Stimulated activated CD4-positive, alpha-beta T cell treated with anti-CD3 and anti-CD28 coated beads, TNF-alpha, amount 100 ng/mL, for 48 hours (primary cell): ENCODE data around the gene BTBD7.
"Not testable (repeated sequence)": the region's sequence is repeated elsewhere in the genome, so short reads cannot be mapped to it uniquely, and the experiment has no call there.

Experiments
- DNase-seq, 3 donors: peaks; one replicate each; pipeline ENCODE4 v3.0.0-alpha.2; 2020; ENCODE audit warnings: low read depth in 3 of 3

The BTBD7 gene

DNA sequence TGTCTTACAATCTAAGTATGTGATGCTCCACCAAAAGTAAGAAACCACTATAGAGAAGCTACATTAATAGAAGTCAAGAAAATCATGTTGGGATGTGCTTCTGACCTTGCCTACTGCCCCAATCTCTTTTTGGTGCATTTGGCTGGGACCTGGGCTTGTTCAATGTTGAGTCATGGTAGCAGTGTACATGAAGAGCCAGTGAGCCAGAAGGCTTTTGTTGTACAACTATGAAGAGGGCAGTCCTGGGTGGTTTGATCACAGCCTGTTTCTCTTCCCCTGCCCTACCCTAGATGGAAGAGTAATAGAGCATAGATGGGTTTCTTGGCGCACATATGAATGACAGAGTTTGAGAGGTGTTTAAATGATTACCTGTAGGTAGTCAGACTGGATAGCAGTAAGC, 69.4 kb downstream of the BTBD7 start:
- DNase-seq: no peak

DNA sequence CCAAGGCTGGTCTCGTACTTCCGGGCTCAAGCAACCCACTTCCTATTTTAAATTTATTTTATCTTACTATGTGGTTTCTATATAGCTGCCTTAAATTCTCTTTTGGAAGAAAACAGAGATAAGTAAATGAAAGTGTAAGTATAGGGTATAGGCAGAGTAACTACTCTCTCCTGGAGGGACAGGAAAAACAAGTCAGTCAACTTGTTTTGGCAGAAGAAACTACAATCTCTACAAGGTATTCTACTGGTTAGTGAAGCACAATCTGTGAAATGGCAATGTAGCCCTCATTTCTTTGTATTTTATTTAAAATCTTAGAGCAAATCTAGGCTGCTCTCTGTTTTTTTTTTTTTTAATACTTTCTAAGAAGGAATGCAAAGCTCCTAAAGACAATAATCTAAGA, 70.4 kb downstream of the BTBD7 start:
- no peak for DNase-seq

DNA sequence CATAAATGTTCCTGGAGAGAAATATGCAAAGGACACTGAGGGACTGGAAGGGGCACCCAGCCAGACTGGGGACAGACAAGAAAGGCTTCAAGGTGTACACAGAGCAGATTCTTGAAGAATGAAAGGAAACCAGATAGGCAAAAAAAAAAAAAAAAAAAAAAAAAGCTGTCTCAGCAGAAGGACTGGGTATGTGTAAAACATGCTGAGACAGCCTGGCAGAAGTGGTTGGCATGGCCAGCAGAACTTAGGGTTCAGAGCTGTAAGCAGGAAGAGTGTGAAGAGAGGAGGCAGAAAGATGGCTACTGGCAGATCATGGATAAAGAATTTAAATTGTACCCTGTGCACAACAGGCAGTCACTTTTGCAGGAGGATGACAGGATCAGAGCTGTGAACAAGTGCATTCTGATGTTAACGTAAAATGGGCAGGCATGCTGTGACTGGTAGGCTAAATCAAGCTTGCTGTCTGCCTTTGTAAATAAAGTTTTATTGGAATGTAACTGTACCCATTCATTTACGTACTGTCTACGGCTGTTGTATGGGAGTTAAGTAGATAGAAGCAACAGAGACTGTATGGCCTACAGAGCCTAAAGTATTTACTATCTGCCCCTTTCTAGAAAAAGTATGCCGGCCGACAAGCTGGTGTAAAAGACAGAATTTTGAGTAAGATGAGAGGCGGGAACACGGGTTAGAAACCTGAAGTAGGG, 83.6 kb downstream of the BTBD7 start:
- no peak for DNase-seq

DNA sequence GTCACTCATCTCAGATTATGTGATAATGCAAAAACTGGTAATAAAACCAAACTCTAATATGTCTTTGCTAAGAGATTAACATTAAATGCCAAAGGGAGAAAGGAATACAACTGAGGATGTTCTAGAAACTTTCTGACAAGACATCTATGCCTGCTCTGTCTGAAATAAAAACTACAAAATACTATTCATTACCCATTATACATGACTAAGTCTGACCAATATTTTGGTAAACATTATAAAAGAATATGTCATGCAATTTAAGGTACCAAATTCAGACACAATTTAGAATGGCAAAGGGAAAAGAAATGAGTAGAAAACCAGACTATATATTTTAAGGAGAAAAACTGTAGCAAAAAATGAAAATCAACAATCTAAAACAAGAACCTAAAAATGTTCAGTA, 86.3 kb downstream of the BTBD7 start:
- no peak for DNase-seq

DNA sequence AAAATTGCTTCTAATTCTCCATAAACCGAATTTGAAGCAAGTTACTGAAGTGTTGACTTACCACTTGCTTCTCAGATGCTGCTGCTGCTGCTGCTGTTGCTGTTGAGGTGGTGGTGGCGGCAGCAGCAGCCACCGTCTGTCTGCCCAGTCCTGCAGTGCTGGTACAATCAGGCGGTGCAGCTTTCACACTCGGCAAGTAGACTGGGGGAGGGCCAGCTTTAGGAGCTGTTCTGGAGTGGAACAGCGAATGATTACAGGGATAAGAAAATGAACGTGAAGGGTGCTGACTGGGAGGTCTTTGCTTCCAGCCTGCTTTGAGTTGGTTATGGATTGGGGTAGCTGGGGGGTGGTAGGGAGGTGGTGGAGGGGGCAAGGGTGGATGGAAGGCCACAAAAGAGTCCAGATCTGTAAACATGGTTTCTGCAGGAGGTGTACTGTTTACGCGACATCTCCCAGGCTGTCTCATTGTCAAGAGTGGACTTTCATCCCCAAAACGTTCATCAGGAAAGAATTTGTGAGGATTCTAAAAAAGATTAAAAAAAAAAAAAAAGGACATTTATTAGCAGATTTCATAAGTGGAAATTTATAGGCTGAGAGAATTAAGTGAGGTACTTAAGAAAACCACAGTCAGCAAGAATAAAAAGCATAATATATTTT, 86.9 kb downstream of the BTBD7 start:
- no peak for DNase-seq

DNA sequence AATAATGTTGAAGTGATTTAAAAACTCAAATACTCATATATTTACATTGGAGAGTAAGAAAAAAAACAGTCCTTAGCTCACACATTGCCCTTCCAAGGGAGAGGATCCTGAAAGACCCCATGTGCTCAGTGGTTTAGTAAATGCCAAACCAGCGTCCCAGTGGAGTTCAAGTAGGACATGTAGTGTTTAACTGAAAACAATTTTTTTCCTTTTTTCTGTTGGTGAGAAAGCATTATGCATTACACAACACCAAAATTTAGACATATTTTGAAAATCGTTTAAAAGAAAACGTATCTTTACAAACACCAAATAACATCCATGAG, 92.2 kb downstream of the BTBD7 start:
- DNase-seq: no peak

DNA sequence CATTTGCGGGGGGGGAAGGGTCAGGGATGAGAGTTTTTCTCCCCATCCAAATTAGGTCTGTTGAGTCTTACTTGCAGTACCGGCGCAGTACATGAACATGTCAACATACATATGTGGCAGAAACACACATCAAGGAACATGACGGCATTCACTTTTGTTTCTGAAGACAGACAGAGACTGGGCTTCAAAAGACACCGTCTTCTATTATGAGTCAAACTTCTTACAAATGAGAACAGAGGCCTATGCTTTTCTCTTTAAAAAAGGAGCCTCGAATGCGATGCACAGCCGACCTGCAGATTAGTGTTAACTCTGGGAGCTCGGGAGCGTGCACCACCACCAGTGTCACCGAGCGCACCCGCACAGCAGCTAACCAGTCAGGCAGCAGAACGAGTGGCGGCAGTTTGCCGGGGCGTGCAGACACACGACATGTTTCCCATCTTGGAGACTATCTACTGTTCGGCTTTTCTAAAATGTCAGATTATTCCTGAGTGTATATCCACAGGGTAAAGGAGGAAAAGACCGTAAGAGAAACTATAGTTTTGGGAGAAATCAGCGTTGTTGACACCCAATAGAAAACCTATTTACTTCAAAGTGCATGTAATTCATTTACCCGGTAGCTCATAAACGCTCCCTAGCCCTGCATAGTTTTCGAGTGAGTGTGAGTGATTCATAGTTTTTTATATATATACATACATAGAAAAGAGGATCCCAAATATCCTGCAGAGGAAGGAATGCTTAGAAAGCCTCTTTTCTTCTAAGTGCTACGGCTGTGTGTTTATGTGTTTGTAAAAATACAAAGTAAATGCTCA, 92.8 kb downstream of the BTBD7 start:
- DNase-seq: no peak

DNA sequence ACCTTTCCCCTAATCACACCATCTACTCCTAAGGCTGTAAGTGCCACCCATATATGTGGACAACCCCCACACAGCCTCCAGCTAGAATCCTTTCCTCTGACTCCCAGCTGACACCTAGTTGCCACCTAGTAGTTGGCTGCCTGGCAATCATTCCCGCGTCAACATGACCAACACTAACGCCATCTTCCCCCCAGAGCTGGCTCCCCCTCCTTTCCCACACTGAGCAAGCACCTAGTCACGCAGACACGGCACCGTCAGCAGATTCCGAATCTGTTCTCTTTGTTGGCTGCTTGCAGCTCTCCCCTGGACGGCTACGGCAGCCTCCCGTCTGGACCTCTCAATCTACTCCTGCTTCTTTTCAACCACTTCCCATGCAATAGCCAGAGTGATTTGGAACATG, 98.0 kb downstream of the BTBD7 start:
- no peak for DNase-seq

DNA sequence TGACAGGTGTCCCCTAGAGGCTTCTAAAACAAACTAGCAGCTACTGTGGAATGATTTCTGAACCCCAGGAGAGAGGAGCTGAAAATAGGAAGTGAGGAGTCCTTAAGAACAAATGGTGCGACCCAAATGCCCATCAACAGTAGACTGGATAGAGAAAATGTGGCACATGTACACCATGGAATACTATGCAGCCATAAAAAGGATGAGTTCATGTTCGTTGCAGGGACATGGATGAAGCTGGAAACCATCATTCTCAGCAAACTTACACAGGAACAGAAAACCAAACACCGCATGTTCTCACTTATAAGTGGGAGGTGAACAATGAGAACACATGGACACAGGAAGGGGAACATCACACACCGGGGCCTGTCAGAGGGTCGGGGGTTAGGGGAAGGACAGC, 99.8 kb downstream of the BTBD7 start:
- DNase-seq: not testable (repeated sequence)

DNA sequence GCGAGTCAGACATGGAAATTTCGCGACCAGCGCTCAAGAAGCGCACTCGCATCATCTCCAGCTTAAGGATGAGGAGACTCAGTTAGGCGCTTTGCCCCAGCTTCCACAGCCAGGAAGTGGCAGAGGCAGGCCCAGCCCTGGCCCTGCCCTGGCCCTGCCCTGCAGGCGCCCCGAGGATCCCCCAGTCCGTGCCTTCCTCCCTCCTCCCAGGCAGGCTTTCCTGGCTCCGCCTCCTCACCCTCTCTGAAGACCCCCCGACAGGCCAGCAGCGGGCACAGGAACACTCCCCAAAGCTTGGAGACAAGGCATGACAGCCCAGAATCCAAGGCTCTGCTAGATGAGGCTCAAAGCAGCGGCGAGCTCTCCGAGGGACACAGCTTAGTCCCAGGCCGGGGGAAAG, 100.7 kb downstream of the BTBD7 start:
- DNase-seq: no peak

DNA sequence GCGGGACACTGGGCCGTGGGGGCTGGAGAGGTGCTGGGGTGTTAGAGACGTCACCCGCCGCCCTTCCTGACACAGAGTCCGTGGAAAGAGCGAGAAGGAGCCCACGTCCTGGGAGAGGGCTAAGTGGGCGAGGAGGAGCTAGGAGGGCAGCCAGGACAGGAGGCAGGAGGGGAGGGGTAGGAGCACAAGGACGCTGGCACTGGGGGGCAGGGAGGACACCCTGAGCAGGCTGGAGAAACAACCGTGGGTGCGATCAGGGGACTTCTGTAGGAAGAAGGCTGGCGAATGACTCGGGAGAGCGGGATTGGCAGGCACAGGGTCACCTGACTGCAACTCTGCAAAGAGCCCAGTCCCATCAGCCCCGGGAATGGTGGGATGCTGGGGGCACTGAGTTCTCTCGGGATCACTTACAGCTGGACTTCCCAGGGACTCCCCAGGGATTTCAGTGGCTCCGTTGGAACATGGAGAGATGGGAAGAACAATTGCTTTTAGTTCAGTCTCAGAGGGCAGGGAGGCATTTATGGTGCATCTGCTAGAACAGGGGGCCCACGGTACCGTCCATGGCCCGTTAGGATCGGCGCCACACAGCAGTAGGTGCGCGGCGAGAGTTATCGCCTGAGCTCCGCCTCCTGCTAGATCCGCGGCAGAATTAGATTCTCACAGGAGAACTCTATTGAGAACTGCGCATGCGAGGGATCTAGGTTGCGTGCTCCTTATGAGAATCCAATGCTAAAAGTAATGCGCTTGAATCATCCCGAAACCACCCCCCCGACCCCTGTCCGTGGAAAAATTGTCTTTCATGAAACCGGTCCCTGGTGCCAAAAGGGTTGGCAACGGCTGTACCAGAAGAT, 101.5 kb downstream of the BTBD7 start:
- DNase-seq: no peak

DNA sequence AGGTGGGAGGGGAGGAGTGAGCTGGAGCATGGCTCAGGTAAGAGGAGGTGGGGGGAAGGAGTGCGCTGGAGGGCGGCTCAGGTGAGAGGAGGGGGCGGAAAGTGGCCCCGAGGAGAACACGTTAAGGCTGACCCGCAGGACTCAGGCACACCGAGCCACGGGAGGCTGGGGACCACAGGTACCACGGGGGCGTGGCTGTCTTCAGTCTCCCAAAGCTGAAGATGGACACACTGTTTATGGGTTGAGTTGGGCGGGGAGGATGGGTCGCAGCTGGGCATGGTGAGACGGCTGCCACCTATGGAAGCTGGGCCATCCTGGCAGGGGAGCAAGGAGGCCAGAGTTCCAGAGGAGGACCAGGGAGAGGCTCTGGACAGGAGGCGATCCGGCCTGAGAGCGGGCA, 102.3 kb downstream of the BTBD7 start:
- no peak for DNase-seq

DNA sequence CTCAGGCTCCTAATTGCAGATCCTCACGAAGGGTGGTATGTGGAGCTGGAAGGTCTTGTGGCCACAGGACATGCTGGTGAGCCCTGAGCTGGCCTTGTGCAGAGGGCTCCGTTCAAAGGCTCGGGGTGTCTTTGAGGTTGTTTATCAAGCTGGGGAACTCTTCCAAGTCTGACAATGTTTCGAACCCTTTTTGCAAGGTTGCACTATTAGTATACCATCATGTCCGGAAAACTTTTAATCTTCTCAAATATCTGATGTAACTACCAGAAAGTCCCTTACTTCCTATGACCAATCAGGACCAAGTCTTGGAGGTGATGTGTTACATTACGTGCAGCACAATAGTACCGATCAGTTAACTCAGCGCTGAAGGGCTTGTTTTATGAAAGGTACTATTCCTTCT, 104.3 kb downstream of the BTBD7 start:
- no peak for DNase-seq

DNA sequence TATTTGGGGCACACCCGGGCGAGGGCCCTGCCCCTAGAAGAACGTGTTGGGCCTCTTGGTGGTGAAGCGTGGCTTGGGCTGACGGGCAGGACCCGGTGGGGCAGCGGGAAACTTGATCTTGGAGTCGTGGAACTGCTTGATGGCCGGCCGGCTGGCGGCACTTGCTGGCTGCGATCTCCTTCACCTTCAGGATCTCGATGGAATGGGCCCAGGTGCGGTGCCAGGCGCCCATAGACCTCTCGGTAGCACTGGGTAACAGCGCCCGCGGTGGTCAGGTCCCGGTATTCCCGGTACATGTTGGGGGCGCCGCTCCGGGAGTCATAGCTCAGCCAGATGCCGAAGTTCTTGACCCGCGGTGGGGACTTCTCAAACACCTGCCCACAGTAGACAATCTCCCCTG, 109.3 kb downstream of the BTBD7 start:
- no peak for DNase-seq

DNA sequence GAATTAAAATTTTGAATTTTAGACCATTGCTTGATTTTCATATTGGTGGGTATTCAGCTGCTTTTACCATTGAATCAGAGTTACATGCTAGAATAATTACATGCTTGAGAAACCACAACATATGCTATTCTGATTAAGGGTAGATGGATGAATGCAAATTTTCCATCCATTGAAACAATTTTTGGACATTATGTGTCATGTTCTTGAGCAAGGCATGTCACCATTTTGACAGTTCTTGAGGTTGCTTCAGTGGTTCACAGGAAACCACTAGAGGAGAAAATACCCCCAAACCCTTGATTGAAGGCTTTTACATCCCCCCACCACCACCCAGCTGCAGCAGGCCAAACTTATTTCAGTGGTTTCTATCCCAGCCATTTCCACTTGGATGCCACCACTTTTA, 112.3 kb downstream of the BTBD7 start:
- DNase-seq: no peak

DNA sequence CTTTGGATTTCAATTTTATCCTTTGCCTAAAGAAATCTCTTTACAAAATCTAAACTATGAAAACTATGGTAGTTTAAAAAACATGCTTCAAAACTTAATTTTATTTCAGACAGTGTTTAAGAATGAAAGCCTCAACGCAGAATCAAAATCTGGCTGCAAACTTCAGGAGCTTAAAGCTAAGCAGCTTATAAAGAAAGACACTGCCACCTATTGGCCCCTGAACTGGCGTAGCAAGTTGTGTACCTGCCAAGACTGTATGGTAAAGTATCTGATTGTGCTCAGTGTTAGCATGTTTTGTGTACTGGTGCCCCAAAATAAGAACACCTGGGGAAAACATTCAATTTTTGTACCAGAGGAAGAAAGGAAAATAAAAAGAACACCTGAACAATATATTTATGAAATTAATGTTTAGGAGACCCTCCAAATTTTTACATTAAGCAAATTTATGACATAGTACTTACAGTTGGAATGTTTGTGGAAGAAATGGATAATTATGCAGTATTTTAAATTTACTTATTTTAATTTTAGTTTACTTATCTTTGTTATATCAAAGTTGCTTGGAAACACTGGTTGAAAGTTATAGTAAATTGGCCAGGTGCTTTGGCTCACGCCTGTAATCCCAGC, 113.6 kb downstream of the BTBD7 start:
- DNase-seq: no peak

DNA sequence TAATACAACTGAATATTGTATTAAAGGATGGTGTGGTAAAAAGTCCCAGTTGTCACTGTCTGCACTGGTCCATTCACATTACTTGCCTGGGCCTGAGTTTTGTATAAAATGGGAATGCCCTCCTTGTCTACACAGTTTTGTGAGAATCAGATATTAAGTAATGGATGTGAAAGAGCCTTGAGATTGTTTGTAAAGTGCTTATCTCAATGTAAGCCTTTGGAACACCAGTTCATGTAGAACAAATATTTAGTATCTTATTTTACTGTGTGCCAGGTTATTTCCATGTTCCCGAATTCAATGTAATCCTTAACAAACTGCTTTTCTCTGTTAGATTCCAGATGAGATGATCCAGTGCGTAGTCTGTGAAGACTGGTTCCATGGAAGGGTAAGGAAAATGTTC, 118.2 kb downstream of the BTBD7 start:
- no peak for DNase-seq

DNA sequence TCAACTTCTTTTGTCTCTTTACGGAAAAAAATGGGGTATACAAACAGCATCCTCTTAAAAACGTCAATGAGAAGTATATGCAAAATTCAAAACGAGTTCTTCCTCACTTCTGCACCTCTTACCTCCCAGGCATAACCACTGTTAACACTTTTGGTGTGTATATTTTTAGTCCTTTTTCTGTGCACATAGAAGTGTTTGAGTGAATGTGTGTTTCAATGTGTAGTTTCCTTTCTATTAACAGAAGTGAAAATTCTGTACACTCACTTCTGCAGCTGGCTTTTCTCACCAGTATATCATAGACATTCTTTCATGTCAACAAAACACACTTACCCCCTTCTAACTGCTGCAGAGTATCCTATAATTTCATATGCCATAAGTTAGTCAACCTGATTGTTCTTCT, 120.4 kb downstream of the BTBD7 start:
- no peak for DNase-seq

DNA sequence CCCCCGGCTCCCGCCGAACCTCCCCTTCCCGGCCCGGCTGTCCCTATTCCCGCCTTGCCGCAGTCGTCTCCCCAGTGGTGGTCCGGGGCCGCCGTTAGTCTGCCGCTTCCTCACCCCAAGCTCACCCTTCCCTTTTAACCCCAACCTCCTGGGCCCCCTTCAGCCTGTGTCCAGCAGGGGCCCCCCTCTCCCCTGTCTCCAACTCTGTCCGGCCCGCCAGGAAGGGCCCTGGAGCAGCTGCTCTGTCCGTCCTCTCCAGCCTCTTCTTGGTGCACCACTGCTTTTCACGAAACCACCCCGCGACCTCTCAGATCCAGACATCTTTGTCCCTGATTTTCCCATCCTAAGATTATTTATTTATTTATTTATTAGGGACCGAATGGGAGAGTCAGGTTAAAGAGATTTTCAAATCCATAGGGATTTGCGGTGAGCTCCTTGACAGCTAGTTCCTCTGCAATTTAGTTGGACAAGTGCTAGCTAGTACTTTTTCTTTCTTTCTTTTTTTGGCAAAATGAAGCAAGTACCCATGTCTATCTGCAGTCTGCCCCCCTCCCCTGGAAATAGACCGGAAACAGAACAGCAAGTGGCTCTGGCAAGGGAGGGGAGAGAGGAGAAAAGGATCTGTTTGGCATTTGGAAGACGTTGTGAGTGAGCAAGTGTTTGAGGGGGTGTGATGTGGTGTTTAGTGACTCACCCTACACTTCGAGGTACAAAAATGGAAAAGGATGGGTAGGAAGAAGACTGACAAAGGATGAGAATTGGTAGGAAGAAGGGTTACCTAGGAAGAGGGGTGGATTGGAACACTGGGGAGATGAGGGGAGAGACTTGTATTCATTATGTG, 125.1 kb downstream of the BTBD7 start:
- DNase-seq: no peak

DNA sequence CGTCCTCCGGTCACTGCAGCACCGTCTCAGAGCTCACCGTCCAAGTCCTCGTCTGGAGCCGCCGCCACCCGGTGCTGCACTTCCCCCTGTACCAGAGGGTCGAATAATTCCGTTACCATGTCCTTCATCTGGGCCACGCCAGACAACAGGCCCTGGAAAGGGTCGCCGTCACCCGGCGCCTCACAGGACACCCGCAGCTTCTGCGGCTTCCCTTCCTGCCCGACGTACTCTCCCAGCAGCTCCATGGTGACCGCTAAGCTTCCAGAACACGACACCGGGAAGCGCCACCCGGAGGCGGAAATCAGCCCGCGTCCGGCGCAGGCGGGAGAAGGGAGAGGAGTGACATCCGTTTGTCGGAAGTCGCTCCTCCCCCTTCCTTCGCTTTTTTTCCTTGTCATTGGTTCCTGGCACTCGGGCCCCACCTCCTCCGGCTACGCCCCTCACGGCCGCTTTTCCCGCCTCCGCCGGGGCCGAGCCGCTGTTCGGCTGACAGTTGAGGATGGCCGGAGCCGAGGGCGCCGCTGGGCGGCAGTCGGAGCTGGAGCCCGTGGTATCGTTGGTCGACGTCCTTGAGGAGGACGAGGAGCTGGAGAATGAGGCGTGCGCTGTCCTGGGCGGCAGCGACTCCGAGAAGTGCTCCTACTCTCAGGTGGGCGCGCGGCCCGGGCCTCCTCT, 125.9 kb downstream of the BTBD7 start, which contains the start of the genes GON7 and UBR7:
TSS of gene GON7 (minus strand) at position 273 of the 675 bp plus-strand sequence. CDS start at position 245, 28 bp downstream.
TSS of gene UBR7 (plus strand) at position 464 of the 675 bp plus-strand sequence. CDS start at position 500, 36 bp downstream.
- DNase-seq: peak; percentile 82 to 89 (median 86)
